Trophoblast cell (in vitro differentiated cells and primary cell): ENCODE data around the gene CADPS.

Experiments used
- DNase-seq, 2 donors: peaks; one replicate each; pipeline ENCODE4 v3.0.0-alpha.2; 2016
- H2AFZ ChIP-seq: 2 replicates; pipeline ENCODE4 v1.6.1; 2013; ENCODE audit warnings: low read length, moderate library complexity, mild to moderate bottlenecking; ENCODE audit not compliant: insufficient read depth, poor library complexity
- H2AK5ac ChIP-seq: 2 replicates; pipeline ENCODE4 v1.6.1; 2013; ENCODE audit warnings: mild to moderate bottlenecking, low read length
- H2BK120ac ChIP-seq: 2 replicates; pipeline ENCODE4 v1.6.1; 2013; ENCODE audit warnings: low read length, mild to moderate bottlenecking, moderate library complexity; ENCODE audit not compliant: insufficient read depth, poor library complexity
- H2BK12ac ChIP-seq: 2 replicates; pipeline ENCODE4 v1.6.1; 2013; ENCODE audit warnings: mild to moderate bottlenecking, low read length, moderate library complexity
- H2BK5ac ChIP-seq: 2 replicates; pipeline ENCODE4 v1.6.1; 2013; ENCODE audit warnings: low read length, low read depth, moderate library complexity, mild to moderate bottlenecking; ENCODE audit not compliant: poor library complexity
- H3K14ac ChIP-seq: 2 replicates; pipeline ENCODE4 v1.6.1; 2013; ENCODE audit warnings: mild to moderate bottlenecking, low read length
- H3K18ac ChIP-seq: 2 replicates; pipeline ENCODE4 v1.6.1; 2013; ENCODE audit warnings: mild to moderate bottlenecking, low read length
- H3K23ac ChIP-seq: 2 replicates; pipeline ENCODE4 v1.6.1; 2013; ENCODE audit warnings: low read length
- H3K27ac ChIP-seq: 2 replicates; pipeline ENCODE4 v1.5.1; 2013; ENCODE audit warnings: low read depth, mild to moderate bottlenecking, inconsistent platforms, low read length, moderate library complexity
- H3K27me3 ChIP-seq: 2 replicates; pipeline ENCODE4 v1.6.1; 2013; ENCODE audit warnings: inconsistent platforms, mild to moderate bottlenecking, low read length, moderate library complexity; ENCODE audit not compliant: insufficient read depth
- H3K36me3 ChIP-seq, 2 experiments: 1 replicate in 1 of 2; 2 replicates in 1 of 2; pipeline ENCODE4 v1.6.1; 2013; ENCODE audit warnings: low read length in 2 of 2, mild to moderate bottlenecking in 2 of 2, moderate library complexity in 1 of 2; ENCODE audit not compliant: insufficient read depth in 2 of 2, control insufficient read depth in 1 of 2
- H3K4ac ChIP-seq: 2 replicates; pipeline ENCODE4 v1.6.1; 2013; ENCODE audit warnings: low read depth, mild to moderate bottlenecking, low read length, moderate library complexity
- H3K4me1 ChIP-seq, 2 experiments: 1 replicate in 1 of 2; 2 replicates in 1 of 2; pipeline ENCODE4 v1.6.1; 2013; ENCODE audit warnings: low read length in 2 of 2, mild to moderate bottlenecking in 2 of 2, moderate library complexity in 1 of 2; ENCODE audit not compliant: insufficient read depth in 2 of 2, control insufficient read depth in 1 of 2
- H3K4me2 ChIP-seq: 2 replicates; pipeline ENCODE4 v1.6.1; 2013; ENCODE audit warnings: inconsistent platforms, mild to moderate bottlenecking, low read length, moderate library complexity
- H3K4me3 ChIP-seq: 2 replicates; pipeline ENCODE4 v1.5.1; 2013; ENCODE audit warnings: mild to moderate bottlenecking, low read depth, low read length, inconsistent platforms
- H3K79me1 ChIP-seq: one replicate; pipeline ENCODE4 v1.6.1; 2013; ENCODE audit warnings: low read length
- H3K79me2 ChIP-seq: 2 replicates; pipeline ENCODE4 v1.6.1; 2013; ENCODE audit warnings: low read length, mild to moderate bottlenecking; ENCODE audit not compliant: control insufficient read depth, insufficient read depth, poor library complexity
- H3K9ac ChIP-seq: 2 replicates; pipeline ENCODE4 v1.6.1; 2013; ENCODE audit warnings: mild to moderate bottlenecking, low read length
- H3K9me3 ChIP-seq: 2 replicates; pipeline ENCODE4 v1.6.1; 2013; ENCODE audit warnings: low read depth, mild to moderate bottlenecking, control low read depth, inconsistent platforms, low read length; ENCODE audit not compliant: insufficient read depth
- H4K12ac ChIP-seq: 2 replicates; pipeline ENCODE4 v1.6.1; 2013; ENCODE audit warnings: low read depth, mild to moderate bottlenecking, low read length, moderate library complexity
- H4K8ac ChIP-seq: 2 replicates; pipeline ENCODE4 v1.6.1; 2013; ENCODE audit warnings: low read depth, mild to moderate bottlenecking, low read length, moderate library complexity
- H4K91ac ChIP-seq: one replicate; pipeline ENCODE4 v1.6.1; 2013; ENCODE audit warnings: low read depth, mild to moderate bottlenecking, low read length, moderate library complexity
- WGBS: extraction: QIAGEN DNeasy Blood & Tissue Kit; methylation state at CpG from one replicate; pipeline ENCODE4 v1.1.7; 2013; ENCODE audit warnings: missing lambda C conversion rate; ENCODE audit not compliant: insufficient read length, insufficient coverage; ENCODE audit errors: extremely low coverage; 5-methylcytosine and 5-hydroxymethylcytosine counted together

Gene CADPS

DNA sequence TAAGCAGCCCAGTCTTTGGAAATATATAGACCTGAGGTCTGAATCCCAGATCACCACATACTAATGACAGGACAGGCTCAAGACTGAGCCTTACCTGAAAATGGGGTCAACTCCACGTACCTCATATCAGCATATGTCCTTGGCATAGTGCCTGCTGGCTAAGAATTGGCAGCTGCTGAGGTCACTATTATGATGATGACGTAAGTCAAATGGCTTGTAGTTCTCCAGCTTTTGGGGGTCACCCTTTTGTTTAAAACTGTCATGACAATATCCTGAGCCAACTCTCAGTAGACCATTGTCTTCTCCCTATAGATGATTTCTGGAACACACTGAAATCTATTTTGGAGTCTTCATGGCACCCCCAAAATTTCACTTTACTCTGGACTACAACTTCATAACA is 16.8 kb upstream of the CADPS start:
- H3K4ac ChIP-seq: no peak overlapping the region
- no peak overlapping the region for H3K27ac ChIP-seq
- H3K79me2 ChIP-seq: no peaks in the 10 kb centered on the region
- H4K91ac ChIP-seq: no peak overlapping the region
- H4K12ac ChIP-seq: no peak overlapping the region
- no peak overlapping the region for H2BK12ac ChIP-seq
- no peak overlapping the region for H3K4me3 ChIP-seq
- no peaks in the 10 kb centered on the region for H3K36me3 ChIP-seq
- H2AFZ ChIP-seq: no peak overlapping the region
- H3K4me1 ChIP-seq: no peaks in the 10 kb centered on the region
- no peak overlapping the region for H3K23ac ChIP-seq
- no peak overlapping the region for H3K4me2 ChIP-seq
- no peak overlapping the region for H3K9ac ChIP-seq
- no peak overlapping the region for H2BK5ac ChIP-seq
- H2BK120ac ChIP-seq: no peak overlapping the region
- WGBS: no CpG with 5 or more reads among the region's 2 CpGs
- H3K14ac ChIP-seq: no peak overlapping the region
- H3K79me1 ChIP-seq: no peaks in the 10 kb centered on the region
- H3K27me3 ChIP-seq: no peaks in the 10 kb centered on the region
- no peak for DNase-seq
- H2AK5ac ChIP-seq: no peak overlapping the region
- H4K8ac ChIP-seq: no peak overlapping the region
- no peaks in the 10 kb centered on the region for H3K9me3 ChIP-seq
- H3K18ac ChIP-seq: no peak overlapping the region

- H2BK5ac ChIP-seq: no peak overlapping the region
- H4K91ac ChIP-seq: no peak overlapping the region
- no peak overlapping the region for H2AK5ac ChIP-seq
- no peaks in the 10 kb centered on the region for H3K79me2 ChIP-seq
- no peak overlapping the region for H3K4ac ChIP-seq
- H4K12ac ChIP-seq: no peak overlapping the region
- no peak overlapping the region for H2BK12ac ChIP-seq
- H2BK120ac ChIP-seq: no peak overlapping the region
- no peak overlapping the region for H3K23ac ChIP-seq
- no peaks in the 10 kb centered on the region for H3K79me1 ChIP-seq
- H3K36me3 ChIP-seq: no peaks in the 10 kb centered on the region
- H3K9me3 ChIP-seq: no peaks in the 10 kb centered on the region
- H4K8ac ChIP-seq: no peak overlapping the region
- WGBS: no CpG with 5 or more reads among the region's 1 CpG
- H3K18ac ChIP-seq: no peak overlapping the region
- no peak for DNase-seq
- H3K4me3 ChIP-seq: no peak overlapping the region
- no peak overlapping the region for H3K14ac ChIP-seq
- H3K27me3 ChIP-seq: no peaks in the 10 kb centered on the region
- H3K4me2 ChIP-seq: no peak overlapping the region
- no peak overlapping the region for H3K9ac ChIP-seq
- no peak overlapping the region for H2AFZ ChIP-seq
- no peak overlapping the region for H3K27ac ChIP-seq
- H3K4me1 ChIP-seq: no peaks in the 10 kb centered on the region
Measured at GRCh38 chr3:62888778-62889177, 13.6 kb upstream of the CADPS start.

DNA sequence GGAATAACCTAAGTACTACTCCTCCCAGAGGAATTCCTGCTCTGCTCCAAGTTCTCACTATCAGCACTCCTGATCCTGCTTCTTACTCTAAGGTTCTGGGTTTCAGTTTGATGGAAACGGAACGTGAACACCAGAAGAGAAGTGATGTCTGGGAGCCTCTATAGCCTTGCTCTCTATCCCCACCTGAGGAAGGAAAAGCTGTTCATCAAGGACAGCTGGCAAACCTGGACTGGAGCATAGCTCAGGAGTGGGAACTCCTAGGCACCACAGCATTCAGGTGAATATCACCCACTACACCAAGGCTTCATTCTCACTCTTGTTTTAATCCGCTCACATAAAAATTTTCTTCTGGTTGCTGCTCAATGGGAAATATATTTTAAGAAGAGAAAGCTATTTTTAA is 13.0 kb upstream of the CADPS start:
- no peak overlapping the region for H3K18ac ChIP-seq
- H3K4ac ChIP-seq: no peak overlapping the region
- DNase-seq: no peak
- H4K91ac ChIP-seq: no peak overlapping the region
- H3K9me3 ChIP-seq: no peaks in the 10 kb centered on the region
- H2AK5ac ChIP-seq: no peak overlapping the region
- H3K27me3 ChIP-seq: no peaks in the 10 kb centered on the region
- H3K79me1 ChIP-seq: no peaks in the 10 kb centered on the region
- H3K79me2 ChIP-seq: no peaks in the 10 kb centered on the region
- H3K4me3 ChIP-seq: no peak overlapping the region
- no peaks in the 10 kb centered on the region for H3K4me1 ChIP-seq
- no peak overlapping the region for H2AFZ ChIP-seq
- H2BK5ac ChIP-seq: no peak overlapping the region
- WGBS: no CpG with 5 or more reads among the region's 3 CpGs
- no peak overlapping the region for H4K8ac ChIP-seq
- H2BK120ac ChIP-seq: no peak overlapping the region
- no peak overlapping the region for H4K12ac ChIP-seq
- no peak overlapping the region for H2BK12ac ChIP-seq
- H3K27ac ChIP-seq: no peak overlapping the region
- no peak overlapping the region for H3K23ac ChIP-seq
- no peak overlapping the region for H3K14ac ChIP-seq
- no peak overlapping the region for H3K9ac ChIP-seq
- H3K4me2 ChIP-seq: no peak overlapping the region
- no peaks in the 10 kb centered on the region for H3K36me3 ChIP-seq

DNA sequence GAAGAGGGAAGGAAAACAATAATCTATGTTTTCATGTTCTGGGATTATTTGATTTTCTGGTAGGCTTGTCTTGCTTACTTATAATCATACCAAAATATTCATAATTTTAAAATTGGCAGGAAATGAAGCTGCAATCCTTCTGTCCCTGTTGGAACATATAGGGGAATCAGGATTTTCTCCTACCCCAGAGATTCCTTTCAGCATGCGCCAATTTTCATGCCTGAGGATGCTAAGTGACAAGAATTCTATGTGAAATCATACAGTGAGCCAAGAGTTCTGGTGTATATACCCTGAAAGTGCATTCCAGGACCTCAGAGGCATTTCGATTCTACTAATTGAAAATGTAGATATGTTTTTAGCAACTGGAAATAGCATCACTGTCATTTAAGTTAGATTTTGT is 9.9 kb upstream of the CADPS start:
- Histone ChIP-seq H2BK120ac (no peak overlapping the region), H2AFZ (no peak overlapping the region), H4K91ac (no peak overlapping the region), H3K4me2 (no peak overlapping the region), H3K4ac (no peak overlapping the region), H3K23ac (no peak overlapping the region), H2BK5ac (no peak overlapping the region), H2BK12ac (no peak overlapping the region), H3K14ac (no peak overlapping the region), H3K9ac (no peak overlapping the region), H3K18ac (no peak overlapping the region), H2AK5ac (no peak overlapping the region), H3K9me3 (no peaks in the 10 kb centered on the region), H3K36me3 (no peaks in the 10 kb centered on the region), H3K79me2 (no peaks in the 10 kb centered on the region), H3K4me3 (no peak overlapping the region), H4K12ac (no peak overlapping the region), H3K27me3 (no peaks in the 10 kb centered on the region), H4K8ac (no peak overlapping the region), H3K79me1 (no peaks in the 10 kb centered on the region), H3K27ac (no peak overlapping the region), H3K4me1 (no peaks in the 10 kb centered on the region)
- WGBS: no CpG with 5 or more reads among the region's 2 CpGs
- DNase-seq: no peak
